Cerebellar cortex (tissue), 1 donor: Measurements from ENCODE around the gene UBTD2.
"Not testable (repeated sequence)": the region's sequence is repeated elsewhere in the genome, so short reads cannot be mapped to it uniquely, and the experiment has no call there.

Source experiments
- DNase-seq: peaks from one replicate; pipeline ENCODE4 v3.0.0-alpha.2; 2015; ENCODE audit warnings: low spot score

The UBTD2 gene

DNA sequence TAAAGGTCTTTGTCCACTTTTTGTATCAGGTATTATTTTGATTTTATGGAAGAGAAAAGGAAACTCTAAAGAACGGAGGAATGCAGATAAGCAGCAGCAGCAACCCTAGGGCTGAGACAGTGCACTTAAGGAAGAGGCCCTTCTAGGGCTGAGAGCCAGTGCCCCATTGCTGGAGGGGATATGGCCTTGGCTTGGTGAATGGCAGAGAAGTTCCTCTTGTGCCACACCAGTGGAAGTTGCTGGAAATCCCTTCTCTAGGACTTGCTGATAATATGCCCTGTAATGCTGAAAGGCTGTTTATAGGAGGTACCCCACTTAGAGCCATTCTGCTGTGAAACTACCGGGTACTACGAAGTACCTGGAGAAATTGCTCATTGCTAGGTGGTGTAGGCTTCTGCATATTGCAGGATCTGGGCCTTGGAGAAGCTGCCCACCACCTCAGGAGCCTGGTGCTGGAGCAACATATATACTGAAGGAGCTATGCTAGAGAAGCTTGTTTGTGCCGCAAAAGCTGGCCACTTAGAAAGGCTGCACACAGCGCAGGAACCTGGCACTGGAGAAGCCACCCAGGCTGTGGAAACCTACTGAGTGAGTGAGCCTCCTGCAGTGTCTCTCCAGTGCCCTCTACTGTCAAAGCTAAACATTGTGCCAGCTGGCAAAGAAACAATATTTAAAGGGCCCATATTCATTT, 9.6 kb upstream of the UBTD2 start:
- DNase-seq = peak; percentile 95

DNA sequence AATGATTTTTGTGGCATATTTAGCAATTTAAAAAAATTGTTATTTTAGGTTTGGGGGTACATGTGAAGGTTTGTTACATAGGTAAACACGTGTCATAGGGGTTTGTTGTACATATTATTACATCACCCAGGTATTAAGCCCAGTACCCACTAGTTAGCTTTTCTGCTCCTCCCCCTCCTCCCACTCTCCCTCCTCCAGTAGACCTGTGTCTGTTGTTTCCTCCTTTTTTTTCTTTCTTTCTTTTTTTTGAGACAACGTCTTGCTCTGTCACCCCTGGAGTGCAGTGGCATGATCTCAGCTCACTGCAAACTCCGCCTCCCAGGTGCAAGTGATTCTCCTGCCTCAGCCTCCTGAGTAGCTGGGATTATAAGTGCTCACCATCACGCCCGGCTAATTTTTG, 8.3 kb upstream of the UBTD2 start:
- not testable (repeated sequence) for DNase-seq

GRCh38 chr5:172288465-172288864, 4.9 kb upstream of the UBTD2 start:
- DNase-seq = no peak

GRCh38 chr5:172287140-172287539, 3.6 kb upstream of the UBTD2 start:
- not testable (repeated sequence) for DNase-seq

DNA sequence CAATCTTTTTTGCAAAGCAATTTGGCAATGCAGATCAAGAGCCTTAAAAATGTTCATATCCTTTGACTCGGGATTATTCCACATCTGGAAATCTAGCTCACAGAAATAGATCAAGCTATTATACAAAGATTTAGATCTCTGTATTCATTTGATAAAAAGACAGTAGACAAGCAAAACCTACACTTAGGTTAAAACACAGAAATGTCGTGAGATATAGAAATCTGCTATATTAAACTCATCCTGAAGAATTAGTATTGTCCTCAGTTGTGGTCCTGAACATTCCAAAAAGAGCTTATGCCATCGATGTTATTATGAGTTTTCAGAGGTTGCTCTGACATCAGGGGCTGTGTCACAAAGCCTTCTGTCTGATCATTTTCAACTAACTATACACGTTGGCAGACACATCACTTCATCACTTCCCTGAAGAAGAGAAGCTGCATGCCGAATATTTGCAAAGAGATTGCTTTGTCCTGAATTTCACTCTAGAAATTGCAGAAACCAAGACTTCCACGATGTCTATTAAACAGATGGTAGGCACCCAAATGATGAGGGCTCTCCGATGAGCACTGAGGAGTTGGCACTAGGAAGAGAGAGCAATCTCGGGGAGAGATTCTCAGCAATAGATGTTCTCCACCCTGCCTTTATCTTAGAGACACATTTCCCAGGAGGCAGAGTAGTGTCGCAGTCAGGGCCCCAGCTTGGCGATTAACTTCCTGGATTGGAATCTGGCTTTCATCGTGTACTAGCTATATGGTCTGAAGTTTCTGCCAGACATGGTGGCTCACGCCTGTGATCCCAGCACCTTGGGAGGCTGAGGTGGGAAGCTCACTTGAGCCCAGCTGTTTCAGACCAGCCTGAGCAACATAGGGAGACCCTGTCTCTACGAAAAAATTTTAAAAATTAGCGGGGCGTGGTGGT, 1.9 kb upstream of the UBTD2 start:
- peak; percentile 39 for DNase-seq

- DNase-seq = no peak
Observed at GRCh38 chr5:172284611-172284980, 1.0 kb upstream of the UBTD2 start.

DNA sequence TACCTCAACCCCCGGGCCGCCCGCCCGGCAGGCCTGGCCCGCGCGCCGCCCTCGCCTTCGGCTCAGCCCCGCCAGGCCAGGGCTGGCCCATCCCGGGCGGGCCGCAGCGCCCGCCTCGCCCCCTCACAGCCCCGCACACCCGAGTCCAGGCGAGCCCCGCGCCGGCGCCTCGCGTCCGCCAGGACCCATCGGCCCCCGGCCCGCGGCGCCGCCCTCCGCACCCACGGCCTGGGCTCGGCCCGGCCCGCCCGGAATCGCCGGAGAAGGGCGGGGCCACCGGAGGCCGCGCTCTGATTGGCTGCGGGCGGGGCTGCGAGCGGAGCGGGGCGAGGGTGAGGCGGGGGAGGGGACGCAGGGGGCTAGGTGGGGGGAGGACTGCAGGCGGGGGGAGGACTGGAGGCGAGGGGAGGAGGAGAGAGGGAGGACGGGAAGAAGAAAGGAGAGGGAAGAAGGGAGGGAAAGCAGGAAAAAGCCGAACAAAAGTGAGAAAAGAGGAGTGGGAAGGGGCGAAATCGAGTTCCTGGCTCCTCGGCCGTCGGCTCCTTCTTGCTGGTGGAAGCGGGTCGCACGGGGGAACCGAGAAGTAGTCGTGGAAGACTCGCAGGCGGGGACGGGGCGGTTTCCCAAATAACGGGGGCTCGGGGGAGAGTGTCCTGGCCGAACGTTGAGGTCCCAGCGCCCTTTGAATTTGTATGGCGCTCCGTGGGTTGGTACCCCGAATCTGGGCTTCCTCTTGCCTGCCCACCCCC, 472 bp upstream of the UBTD2 start:
- peak; percentile 79 for DNase-seq

- DNase-seq = peak; percentile 37
Observed at GRCh38 chr5:172282272-172283019, 1.1 kb downstream of the UBTD2 start.

- peak; percentile 42 for DNase-seq
Observed at GRCh38 chr5:172281346-172281745, 2.2 kb downstream of the UBTD2 start.

- DNase-seq = peak; percentile 57
Observed at GRCh38 chr5:172280929-172281328, 2.6 kb downstream of the UBTD2 start.

DNA sequence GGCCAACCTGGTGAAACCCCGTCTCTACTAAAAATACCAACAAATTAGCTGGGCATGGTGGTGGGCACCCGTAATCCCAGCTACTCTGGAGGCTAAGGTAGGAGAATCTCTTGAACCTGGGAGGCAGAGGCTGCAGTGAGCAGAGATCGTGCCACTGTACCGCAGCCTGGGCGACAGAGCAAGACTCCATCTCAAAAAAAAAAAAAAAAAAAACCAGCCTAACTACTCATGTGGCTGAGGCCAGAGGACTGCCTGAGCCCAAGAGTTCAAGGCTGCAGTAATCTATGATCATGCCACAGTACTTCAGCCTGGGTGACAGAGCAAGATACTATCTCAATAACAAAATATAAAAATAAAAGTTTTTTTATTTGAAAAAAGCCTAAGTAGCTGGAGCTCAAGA, 3.2 kb downstream of the UBTD2 start:
- no peak for DNase-seq

GRCh38 chr5:172278356-172278755, 5.2 kb downstream of the UBTD2 start:
- no peak for DNase-seq

GRCh38 chr5:172276214-172276613, 7.3 kb downstream of the UBTD2 start:
- peak; percentile 20 for DNase-seq

GRCh38 chr5:172274951-172275753, 8.4 kb downstream of the UBTD2 start:
- DNase-seq = no peak

DNA sequence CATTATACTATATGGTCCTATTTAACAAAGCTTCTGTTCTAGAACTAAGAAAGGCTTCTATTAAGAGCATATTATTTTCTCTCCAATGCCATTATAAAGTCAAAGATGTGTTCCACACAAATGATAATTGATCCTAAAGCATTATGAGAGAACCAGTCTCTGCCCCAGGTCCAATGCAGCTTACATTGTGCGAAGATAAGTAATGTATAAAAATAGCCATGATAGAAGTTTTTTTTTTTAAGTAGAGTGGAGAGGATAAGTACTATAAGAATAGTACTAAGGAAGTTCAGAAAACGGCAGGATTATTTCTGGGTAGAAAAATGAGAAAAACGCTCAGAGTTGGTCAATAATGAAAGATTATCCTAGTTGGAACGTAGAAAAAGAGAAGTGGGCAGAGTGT, 15.6 kb downstream of the UBTD2 start:
- peak; percentile 25 for DNase-seq

GRCh38 chr5:172266676-172267092, 16.9 kb downstream of the UBTD2 start:
- no peak for DNase-seq

- DNase-seq = peak; percentile 51
Observed at GRCh38 chr5:172266071-172266675, 17.4 kb downstream of the UBTD2 start.

DNA sequence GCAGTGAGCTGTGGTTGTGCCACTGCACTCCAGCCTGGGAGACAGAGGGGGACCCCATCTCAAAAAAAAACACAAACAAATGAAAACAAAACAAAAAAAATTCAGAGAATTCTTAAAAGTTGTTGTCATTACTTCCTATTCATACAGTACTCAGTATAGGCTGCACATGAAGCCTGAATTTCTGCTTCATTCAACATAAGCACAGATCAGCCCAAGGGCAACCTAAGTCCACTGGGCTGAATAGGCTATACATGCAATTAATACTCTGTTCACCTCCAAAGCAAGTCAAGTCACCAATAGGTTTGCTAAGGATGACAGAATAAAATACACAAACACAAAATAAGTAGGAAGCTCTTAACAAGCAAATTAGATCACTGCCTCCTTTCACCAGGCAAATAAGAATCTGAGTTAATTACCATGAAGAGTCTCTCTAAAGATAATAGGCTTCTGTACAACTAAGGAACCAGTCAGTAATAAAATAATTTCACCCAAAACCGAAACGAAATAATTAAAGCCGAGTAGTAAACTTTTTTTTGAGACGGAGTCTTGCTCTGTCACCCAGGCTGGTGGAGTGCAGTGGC, 18.7 kb downstream of the UBTD2 start:
- DNase-seq = no peak

DNA sequence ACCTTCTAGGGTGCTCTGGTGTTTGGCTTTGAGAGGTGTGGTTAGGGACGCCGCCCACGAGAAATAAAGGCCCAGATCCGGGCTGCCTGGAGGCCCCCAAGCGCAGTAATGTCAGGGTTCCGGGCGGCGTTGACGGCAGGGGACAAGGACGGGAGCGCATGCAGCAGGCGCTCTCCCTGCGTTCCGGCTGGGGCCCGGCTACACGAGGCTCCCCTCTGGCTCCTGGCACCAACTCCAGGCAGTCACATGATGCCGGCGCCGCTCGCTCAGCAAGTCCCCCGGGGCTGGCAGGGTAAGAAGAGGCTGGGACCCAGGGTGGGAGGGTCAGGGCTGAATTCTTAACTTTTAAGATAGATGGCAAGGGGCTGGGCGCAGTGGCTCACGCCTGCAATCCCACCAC, 28.1 kb downstream of the UBTD2 start:
- DNase-seq = no peak

GRCh38 chr5:172252501-172252900, 31.1 kb downstream of the UBTD2 start:
- DNase-seq = no peak
